Right lobe of liver (tissue), 6 donors: ENCODE data around the gene LRRC45. TPM values are rescaled to one million over a fixed set of nuclear protein-coding genes. Genes with fewer than 3 reads are reported as not detected.

Experiments used
- ATAC-seq, 4 donors: fragments of 200-7000 bp; cut with Tn5 transposase; one replicate each; pipeline ENCODE4 v1.9.1; 2020; ENCODE audit warnings: mild to moderate bottlenecking in 4 of 4, moderate library complexity in 4 of 4
- DNase-seq, 3 donors: peaks; one replicate each; pipeline ENCODE4 v3.0.0-alpha.2; 2020
- H3K27ac ChIP-seq, 3 donors: fragments of 200-600 bp; one replicate each; pipeline ENCODE4 v1.8.0; 2022
- H3K27me3 ChIP-seq, 2 donors: fragments of 200-600 bp; one replicate each; pipeline ENCODE4 v1.8.0; 2022
- H3K36me3 ChIP-seq, 4 donors: fragments of 200-600 bp; sonication (generic) in 1 of 4; one replicate each; pipeline versions ENCODE4 v1.5.1 to v1.8.0; 2017 to 2022; ENCODE audit warnings: control low read depth in 1 of 4
- H3K4me1 ChIP-seq, 4 donors: fragments of 200-600 bp; sonication (generic) in 1 of 4; one replicate each; pipeline versions ENCODE4 v1.5.1 to v1.8.0; 2017 to 2022; ENCODE audit warnings: control low read depth in 1 of 4
- H3K4me3 ChIP-seq, 3 donors: fragments of 200-600 bp; one replicate each; pipeline ENCODE4 v1.8.0; 2022
- H3K9me3 ChIP-seq, 4 donors: fragments of 200-600 bp; sonication (generic) in 1 of 4; one replicate each; pipeline versions ENCODE4 v1.5.1 to v1.8.0; 2017 to 2022; ENCODE audit warnings: control low read depth in 1 of 4
- POLR2A ChIP-seq: fragments of 450-650 bp; IDR thresholded peaks from one replicate; pipeline ENCODE4 v1.6.1; 2017; ENCODE audit warnings: antibody characterized with exemption, mild to moderate bottlenecking
- WGBS: methylation state at CpG from one replicate; pipeline ENCODE4 v1.1.6; 2018; ENCODE audit warnings: low coverage, low lambda C conversion rate; ENCODE audit not compliant: insufficient coverage; ENCODE audit errors: missing lambda C conversion rate; 5-methylcytosine and 5-hydroxymethylcytosine counted together
- intact Hi-C, 2 donors: fragments of 100-400 bp; cut with DNase I; formaldehyde crosslinking; loops; one replicate each; pipeline versions ENCODE4 v1.11.2 to v1.14.1; 2022
- total RNA-seq, 6 experiments: library from RNA; depleted of rRNA in 2 of 6; stranded (reverse); fragments of >200 nt in 2 of 6; fragmentation: NEBNext Ultra II Directional in 3 of 6; extraction: Animal tissue kit (Norgen Biotek cat#: 25700) in 3 of 6; gene quantifications; one replicate each; pipeline versions ENCODE4 v1.1.0 to v1.2.4, GENCODE V29; 2016 to 2023
- TF ChIP-seq, protein P1 (sequence below), 4 donors: fragments of 200-600 bp in 3 of 4; fragments of 450-650 bp in 1 of 4; IDR thresholded peaks; one replicate each; pipeline versions ENCODE4 v1.5.1 to v1.8.0; 2016 to 2022; ENCODE audit warnings: antibody characterized with exemption in 4 of 4, mild to moderate bottlenecking in 2 of 4
- donor health status: DM: no; HTN: yes; CAD: no.
- donor health status: DM: no; HTN: no; CAD: no.
- donor health status: DM: no; HTN: no; CAD: no.
- donor health status: DM: no; HTN: yes; CAD: no.
- donor health status: DM: no; HTN: yes; CAD: no.

LRRC45 gene
- total RNA-seq, 6 experiments from 2014 or later, result 4.9 to 15.6 (median 11.9) TPM

DNA sequence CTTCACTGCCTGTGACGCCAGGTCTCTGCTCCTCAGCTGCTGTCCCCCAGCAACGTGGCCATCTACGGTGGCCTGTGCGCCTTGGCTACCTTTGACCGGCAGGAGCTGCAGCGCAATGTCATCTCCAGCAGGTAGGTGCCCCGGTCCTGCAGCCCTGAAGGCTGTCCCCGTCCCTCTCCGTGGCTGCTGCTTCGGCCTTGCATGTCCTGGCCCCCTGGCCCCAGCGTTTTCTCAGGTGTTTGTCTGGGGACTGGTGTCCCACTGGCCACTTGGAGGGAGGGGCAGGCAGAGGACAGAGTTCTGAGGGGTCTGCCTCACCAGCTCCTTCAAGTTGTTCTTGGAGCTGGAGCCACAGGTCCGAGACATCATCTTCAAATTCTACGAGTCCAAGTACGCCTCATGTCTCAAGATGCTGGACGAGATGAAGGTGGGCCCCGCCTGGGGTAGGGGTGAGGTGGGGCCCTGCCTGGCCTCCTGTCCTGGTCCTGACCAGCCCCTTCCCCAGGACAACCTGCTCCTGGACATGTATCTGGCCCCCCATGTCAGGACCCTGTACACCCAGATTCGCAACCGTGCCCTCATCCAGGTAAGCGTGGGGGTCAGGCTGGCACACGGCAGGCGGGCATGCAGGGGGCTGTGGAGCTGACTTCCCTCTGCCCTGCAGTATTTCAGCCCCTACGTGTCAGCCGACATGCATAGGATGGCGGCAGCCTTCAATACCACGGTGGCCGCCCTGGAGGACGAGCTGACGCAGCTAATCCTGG lies 33.0 kb downstream of the LRRC45 start:
- H3K27ac ChIP-seq, result no peak overlapping the region
- no peaks in the 10 kb centered on the region for H3K27me3 ChIP-seq
- H3K4me1 ChIP-seq, result peaks cover 0 to 13% (median 3%) of the 10 kb centered on the region in 4 donors
- DNase-seq, result peak in 1 of 3 donors; percentile 39
- TF ChIP-seq, protein P1, sequence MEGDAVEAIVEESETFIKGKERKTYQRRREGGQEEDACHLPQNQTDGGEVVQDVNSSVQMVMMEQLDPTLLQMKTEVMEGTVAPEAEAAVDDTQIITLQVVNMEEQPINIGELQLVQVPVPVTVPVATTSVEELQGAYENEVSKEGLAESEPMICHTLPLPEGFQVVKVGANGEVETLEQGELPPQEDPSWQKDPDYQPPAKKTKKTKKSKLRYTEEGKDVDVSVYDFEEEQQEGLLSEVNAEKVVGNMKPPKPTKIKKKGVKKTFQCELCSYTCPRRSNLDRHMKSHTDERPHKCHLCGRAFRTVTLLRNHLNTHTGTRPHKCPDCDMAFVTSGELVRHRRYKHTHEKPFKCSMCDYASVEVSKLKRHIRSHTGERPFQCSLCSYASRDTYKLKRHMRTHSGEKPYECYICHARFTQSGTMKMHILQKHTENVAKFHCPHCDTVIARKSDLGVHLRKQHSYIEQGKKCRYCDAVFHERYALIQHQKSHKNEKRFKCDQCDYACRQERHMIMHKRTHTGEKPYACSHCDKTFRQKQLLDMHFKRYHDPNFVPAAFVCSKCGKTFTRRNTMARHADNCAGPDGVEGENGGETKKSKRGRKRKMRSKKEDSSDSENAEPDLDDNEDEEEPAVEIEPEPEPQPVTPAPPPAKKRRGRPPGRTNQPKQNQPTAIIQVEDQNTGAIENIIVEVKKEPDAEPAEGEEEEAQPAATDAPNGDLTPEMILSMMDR (IDR thresholded peaks at IDR 0.05), result no peak
- no peak for TF ChIP-seq POLR2A
- WGBS, result 85% methylated on average over 4 of the region's 28 CpGs
- H3K4me3 ChIP-seq, result no peak overlapping the region
- H3K36me3 ChIP-seq, result peaks cover 0 to 53% (median 0%) of the 10 kb centered on the region in 4 donors
- ATAC-seq, result no peak
- H3K9me3 ChIP-seq, result no peaks in the 10 kb centered on the region
- intact Hi-C loops, result no loop called here

DNA sequence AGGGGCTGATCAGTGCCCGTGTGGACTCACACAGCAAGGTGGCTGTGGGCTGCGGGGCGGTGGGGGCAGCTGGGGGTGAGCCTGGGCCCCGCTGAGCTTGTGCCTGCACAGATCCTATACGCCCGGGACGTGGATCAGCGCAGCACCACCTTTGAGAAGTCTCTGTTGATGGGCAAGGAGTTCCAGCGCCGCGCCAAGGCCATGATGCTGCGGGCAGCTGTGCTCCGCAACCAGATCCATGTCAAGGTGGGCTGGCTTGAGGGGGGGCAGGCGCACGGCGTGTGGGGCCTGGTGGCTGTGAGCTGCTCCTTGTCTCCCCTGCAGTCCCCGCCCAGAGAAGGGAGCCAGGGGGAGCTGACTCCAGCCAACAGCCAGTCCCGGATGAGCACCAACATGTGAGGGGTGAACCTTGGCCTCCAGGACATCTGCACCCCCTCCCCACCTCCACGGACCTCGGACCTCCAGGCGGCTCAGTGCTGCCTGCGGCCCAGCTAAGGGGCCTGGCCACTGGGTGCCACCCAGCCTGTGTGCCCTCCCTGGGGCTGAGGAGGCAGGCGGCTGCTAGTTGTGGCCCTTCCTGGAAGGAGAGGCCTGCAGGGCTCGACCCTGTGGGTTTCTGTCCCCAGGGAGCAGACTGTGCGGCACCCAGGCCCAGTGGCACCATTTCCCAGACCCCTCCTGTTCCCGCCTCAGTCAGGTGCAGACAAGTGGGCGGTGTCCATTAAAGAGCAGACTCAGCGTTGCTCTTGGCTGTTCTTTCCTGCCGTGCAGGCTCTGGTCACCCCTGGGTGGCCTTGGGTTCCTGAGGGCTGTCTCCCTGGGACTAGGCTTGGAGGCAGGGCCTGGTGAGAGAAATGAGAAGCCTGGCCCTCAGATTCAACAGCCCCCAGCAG lies 33.9 kb downstream of the LRRC45 start:
- WGBS, result 18% methylated on average over 3 of the region's 29 CpGs
- H3K27me3 ChIP-seq, result no peaks in the 10 kb centered on the region
- H3K27ac ChIP-seq, result no peak overlapping the region
- H3K4me1 ChIP-seq, result peaks cover 0 to 13% (median 2%) of the 10 kb centered on the region in 4 donors
- H3K4me3 ChIP-seq, result no peak overlapping the region
- ATAC-seq, result peak in 1 of 4 donors; percentile 7
- H3K9me3 ChIP-seq, result no peaks in the 10 kb centered on the region
- intact Hi-C loops, result no loop called here
- no peak for TF ChIP-seq POLR2A
- TF ChIP-seq, protein P1 (IDR thresholded peaks at IDR 0.05), result no peak
- DNase-seq, result peak in 1 of 3 donors; percentile 51
- peaks cover 0 to 59% (median 0%) of the 10 kb centered on the region in 4 donors for H3K36me3 ChIP-seq

GRCh38 chr17:82058230-82058854 lies 35.2 kb downstream of the LRRC45 start:
- Histone ChIP-seq H3K4me3 (no peak overlapping the region), H3K27me3 (no peaks in the 10 kb centered on the region), H3K4me1 (peaks cover 0 to 3% (median under 1%) of the 10 kb centered on the region in 4 donors), H3K36me3 (peaks cover 0 to 71% (median 4%) of the 10 kb centered on the region in 4 donors), H3K27ac (no peak overlapping the region), H3K9me3 (no peaks in the 10 kb centered on the region)
- intact Hi-C loops, result no loop called here
- 100% methylated on average over 1 of the region's 17 CpGs for WGBS
- peak in 1 of 3 donors; percentile 54 for DNase-seq
- ATAC-seq, result peak in 2 of 4 donors; percentile 8 to 26
- no peak for TF ChIP-seq POLR2A

GRCh38 chr17:82058855-82059249 lies 35.7 kb downstream of the LRRC45 start:
- WGBS, result 51% methylated on average over 4 of the region's 10 CpGs
- ATAC-seq, result no peak
- Histone ChIP-seq H3K4me3 (no peak overlapping the region), H3K27me3 (no peaks in the 10 kb centered on the region), H3K4me1 (peaks cover 0 to 7% (median 3%) of the 10 kb centered on the region in 4 donors), H3K36me3 (peaks cover 0 to 69% (median 4%) of the 10 kb centered on the region in 4 donors), H3K9me3 (no peaks in the 10 kb centered on the region), H3K27ac (no peak overlapping the region)
- TF ChIP-seq POLR2A, result no peak
- TF ChIP-seq, protein P1 (IDR thresholded peaks at IDR 0.05), result no peak
- intact Hi-C loops, result no loop called here
- DNase-seq, result peak in 1 of 3 donors; percentile 40
